CD4-positive, alpha-beta T cell treated with Interleukin-21 for 1 hour (primary cell): Measurements from ENCODE around the gene RHOG.
A peak's percentile ranks its signal among the peaks of the same experiment; 100 is the strongest.

ENCODE experiments used
- DNase-seq: peaks from one replicate; pipeline ENCODE4 v3.0.0-alpha.2; 2020

Gene RHOG

GRCh38 chr11:3857628-3858027, 16.9 kb upstream of the RHOG start:
- DNase-seq = no peak

GRCh38 chr11:3856856-3857553, 16.2 kb upstream of the RHOG start:
- no peak for DNase-seq

GRCh38 chr11:3855808-3856491, 15.2 kb upstream of the RHOG start:
- peak; percentile 53 for DNase-seq

- peak; percentile 98 for DNase-seq
These were observed 14.4 kb upstream of the RHOG start, which contains the start of gene STIM1 for GRCh38 chr11:3854977-3855807. STIM1 (plus strand) TSS chr11:3855664; CDS start chr11:3856271, 607 bp downstream.

- DNase-seq = no peak
These were observed 13.9 kb upstream of the RHOG start for GRCh38 chr11:3854660-3854976.

GRCh38 chr11:3853899-3854659, 13.3 kb upstream of the RHOG start:
- peak; percentile 80 for DNase-seq

- no peak for DNase-seq
These were observed 12.7 kb upstream of the RHOG start for GRCh38 chr11:3853545-3853842.

GRCh38 chr11:3849297-3849874, 8.6 kb upstream of the RHOG start:
- peak; percentile 77 for DNase-seq

GRCh38 chr11:3845670-3846069, 4.9 kb upstream of the RHOG start:
- no peak for DNase-seq

GRCh38 chr11:3845246-3845645, 4.5 kb upstream of the RHOG start:
- no peak for DNase-seq

GRCh38 chr11:3843326-3843725, 2.6 kb upstream of the RHOG start:
- DNase-seq = no peak

- DNase-seq = peak; percentile 94
These were observed 929 bp upstream of the RHOG start for GRCh38 chr11:3841426-3842350.

GRCh38 chr11:3840004-3840869, 522 bp downstream of the RHOG start:
- DNase-seq = peak; percentile 46

- no peak for DNase-seq
These were observed 2.3 kb downstream of the RHOG start for GRCh38 chr11:3838504-3838903.

- peak; percentile 32 for DNase-seq
These were observed 3.0 kb downstream of the RHOG start for GRCh38 chr11:3837793-3838192.

- peak; percentile 66 for DNase-seq
These were observed 3.9 kb downstream of the RHOG start for GRCh38 chr11:3836903-3837302.

GRCh38 chr11:3835751-3836150, 5.0 kb downstream of the RHOG start:
- DNase-seq = no peak

GRCh38 chr11:3834664-3835461, 5.9 kb downstream of the RHOG start:
- DNase-seq = peak; percentile 35

- DNase-seq = no peak
These were observed 6.5 kb downstream of the RHOG start for GRCh38 chr11:3834349-3834663.

- no peak for DNase-seq
These were observed 7.3 kb downstream of the RHOG start for GRCh38 chr11:3833449-3833848.
